ENCODE measurements around the gene IL19. TPM values are rescaled to one million over a fixed set of nuclear protein-coding genes. Genes with fewer than 3 reads are reported as not detected.
"Not testable (repeated sequence)": the region's sequence is repeated elsewhere in the genome, so short reads cannot be mapped to it uniquely, and the experiment has no call there.

The IL19 gene
- polyA plus RNA-seq, 1 donor = 1.0 TPM

GRCh38 chr1:206831650-206832049, 61.1 kb downstream of the IL19 start:
- DNase-seq = no peak

DNA sequence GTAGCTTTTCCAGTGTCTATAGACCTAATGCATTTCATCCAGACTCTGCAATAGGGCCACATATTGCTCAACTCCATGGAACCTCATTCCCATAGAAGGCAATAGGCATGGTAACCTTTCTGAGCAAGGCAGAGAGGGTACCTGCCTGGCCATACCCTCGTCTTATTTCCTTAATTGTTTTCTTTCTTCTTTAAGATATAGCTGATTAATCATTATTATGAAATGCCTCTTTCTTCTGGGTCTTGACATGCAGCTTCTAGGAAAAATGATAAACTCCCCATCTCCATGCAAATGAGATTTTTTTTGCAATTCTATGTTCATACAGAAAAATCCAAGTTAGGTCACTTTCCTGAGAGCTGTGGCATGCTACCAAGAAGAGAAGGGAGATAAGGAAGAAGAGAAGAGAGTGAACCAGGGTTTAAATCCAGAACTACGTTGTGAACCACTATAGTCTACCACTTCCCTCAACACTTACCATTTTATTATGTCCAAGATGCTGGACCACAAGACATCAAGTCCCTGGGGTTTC, 61.8 kb downstream of the IL19 start:
- no peak for DNase-seq

DNA sequence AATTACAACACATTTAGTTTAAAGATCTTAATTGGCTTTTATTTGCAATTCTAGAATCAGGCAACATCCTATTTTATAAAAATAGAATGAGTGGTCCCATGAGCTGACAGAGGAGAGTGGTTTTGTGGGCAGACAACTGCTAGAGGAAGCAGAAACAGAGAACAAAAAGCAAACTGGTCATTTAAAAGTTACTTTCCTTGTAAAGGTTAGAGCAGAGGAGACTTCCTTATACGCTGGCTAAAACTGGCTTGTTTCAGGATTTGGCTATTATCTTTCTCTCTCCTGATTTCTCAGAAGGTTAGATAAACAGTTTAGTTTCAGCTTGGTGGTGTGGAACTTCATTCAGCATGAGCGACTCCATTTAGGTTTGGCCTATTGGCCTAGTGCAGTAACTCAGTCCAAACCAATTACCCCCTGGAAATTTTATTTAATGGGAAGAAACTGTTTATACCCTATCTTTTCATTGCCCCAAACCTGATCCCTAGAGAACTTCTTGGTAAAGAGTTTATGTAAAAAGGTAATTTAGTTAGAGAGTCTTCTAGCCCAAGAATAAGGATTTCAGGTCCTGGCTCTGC, 62.6 kb downstream of the IL19 start:
- DNase-seq = peak; percentile 41

DNA sequence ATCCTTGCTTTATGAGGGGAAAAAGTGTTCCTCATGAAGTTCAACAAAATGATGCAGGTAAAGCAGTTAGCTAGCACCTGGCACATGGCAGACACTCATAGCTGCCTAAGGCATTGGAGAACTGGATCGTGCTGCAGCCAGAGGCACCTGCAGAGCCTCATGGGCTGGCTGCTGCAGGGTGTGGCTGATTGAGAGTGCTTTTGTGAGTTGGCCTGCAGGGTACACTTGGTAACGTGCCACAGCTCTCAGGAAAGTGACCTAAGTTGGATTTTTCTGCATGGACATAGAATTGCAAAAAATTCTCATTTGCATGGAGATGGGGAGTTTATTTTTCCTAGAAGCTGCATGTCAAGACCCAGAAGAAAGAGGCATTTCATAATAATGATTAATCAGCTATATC, 63.2 kb downstream of the IL19 start:
- DNase-seq = no peak

- no peak for DNase-seq
These were observed 63.6 kb downstream of the IL19 start for GRCh38 chr1:206834217-206834616.

GRCh38 chr1:206834711-206835110, 64.1 kb downstream of the IL19 start:
- DNase-seq = no peak

DNA sequence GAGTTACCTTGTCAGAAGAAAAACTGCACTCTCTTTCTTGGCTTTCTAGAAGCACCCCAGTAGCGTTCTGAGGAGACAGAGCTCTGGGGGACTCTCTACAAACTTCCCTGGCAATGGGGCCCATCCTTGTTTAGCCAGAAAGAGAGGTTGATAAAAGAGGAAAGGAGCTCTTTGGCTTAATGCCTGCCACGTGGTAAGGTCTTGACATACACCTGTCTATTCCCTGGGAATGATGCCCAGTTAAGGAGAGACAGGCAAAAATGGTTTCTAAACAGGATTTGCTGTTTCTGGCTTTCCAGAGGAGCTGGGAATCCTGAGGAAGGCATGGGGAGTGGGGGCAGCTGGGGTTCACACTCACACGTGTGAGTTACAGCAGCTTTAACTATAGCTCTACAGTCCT, 64.6 kb downstream of the IL19 start:
- no peak for DNase-seq

GRCh38 chr1:206836111-206836510, 65.5 kb downstream of the IL19 start:
- no peak for DNase-seq

GRCh38 chr1:206839006-206839560, 68.5 kb downstream of the IL19 start:
- DNase-seq = no peak

DNA sequence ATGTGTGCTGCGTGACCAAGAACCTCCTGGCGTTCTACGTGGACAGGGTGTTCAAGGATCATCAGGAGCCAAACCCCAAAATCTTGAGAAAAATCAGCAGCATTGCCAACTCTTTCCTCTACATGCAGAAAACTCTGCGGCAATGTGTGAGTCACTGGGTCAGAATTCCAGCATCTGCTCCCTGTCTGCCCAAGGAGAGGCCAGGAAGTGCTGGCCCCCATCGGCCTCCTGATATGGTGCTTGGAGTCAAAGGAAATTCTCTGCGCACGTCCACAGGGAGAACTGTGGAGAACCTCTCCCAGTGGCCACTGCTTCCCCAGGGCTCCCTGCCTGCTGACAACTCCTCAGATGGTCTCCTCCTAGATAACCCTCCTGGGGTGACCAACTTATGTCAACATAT, 69.3 kb downstream of the IL19 start:
- no peak for DNase-seq

GRCh38 chr1:206841609-206842323, 71.2 kb downstream of the IL19 start:
- no peak for DNase-seq

- no peak for DNase-seq
These were observed 72.3 kb downstream of the IL19 start for GRCh38 chr1:206842854-206843253.

DNA sequence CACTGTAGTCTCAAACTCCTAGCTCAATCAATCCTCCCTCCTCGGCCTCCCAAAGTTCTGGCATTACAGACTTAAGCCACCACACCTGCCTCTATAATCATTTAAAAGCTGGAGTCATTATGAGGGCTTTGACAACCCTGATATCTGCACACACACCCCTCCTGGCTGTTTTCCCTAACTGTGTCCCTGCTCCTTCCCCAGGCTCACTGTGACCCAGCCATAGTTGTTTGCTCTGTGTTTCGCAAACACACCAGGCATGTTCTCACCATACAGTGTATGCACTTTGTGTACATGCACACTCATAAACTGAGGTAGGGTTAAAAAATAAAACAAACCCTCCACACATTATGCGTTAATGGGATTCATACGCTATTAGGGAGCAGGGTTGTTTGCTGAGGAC, 73.1 kb downstream of the IL19 start:
- DNase-seq = no peak

DNA sequence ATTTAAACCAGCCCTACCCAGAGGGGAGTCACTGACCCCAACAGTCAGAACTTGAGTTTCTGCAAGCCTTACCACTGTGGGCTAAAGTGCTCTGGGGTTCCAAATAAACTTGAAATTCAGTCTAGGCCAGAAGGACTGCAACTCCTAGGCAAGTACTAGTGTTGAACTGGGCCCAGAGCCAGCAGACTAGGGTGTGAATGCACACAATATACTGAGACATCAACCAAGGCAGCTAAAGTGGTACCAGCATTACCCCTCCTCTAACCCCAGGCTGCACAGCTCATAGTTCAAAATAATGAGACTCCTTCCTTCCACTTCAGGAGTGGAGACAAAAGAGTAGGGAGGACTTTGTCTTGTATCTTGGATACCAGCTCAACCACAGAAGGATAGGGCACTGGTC, 75.9 kb downstream of the IL19 start:
- DNase-seq = no peak

DNA sequence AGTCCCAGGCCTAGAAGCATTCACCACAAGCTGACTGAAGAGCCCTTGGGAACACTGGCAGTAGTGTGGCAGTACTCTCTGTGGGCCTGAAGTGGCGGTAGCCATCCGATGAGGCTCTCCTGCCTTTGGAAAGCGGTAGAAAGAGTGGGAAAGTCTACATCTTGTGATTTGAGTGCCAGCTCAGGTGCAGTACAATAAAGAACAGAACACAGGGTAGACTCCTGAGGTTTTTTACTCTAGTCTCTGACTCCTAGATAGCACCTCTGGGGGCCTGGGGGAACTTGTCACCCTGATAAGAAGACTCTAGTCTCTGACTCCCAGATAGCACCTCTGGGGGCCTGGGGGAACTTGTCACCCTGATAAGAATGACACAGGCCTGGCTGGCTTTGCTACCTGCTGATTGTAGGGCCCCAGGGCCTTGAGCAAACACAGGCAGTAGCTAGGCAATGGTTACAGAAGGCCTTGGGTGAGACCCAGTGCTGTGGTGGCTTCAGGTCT, 76.8 kb downstream of the IL19 start:
- no peak for DNase-seq

- no peak for DNase-seq
These were observed 77.4 kb downstream of the IL19 start for GRCh38 chr1:206847946-206848345.

- DNase-seq = no peak
These were observed 79.8 kb downstream of the IL19 start for GRCh38 chr1:206850401-206850800.

GRCh38 chr1:206851341-206852010, 80.9 kb downstream of the IL19 start:
- DNase-seq = no peak

DNA sequence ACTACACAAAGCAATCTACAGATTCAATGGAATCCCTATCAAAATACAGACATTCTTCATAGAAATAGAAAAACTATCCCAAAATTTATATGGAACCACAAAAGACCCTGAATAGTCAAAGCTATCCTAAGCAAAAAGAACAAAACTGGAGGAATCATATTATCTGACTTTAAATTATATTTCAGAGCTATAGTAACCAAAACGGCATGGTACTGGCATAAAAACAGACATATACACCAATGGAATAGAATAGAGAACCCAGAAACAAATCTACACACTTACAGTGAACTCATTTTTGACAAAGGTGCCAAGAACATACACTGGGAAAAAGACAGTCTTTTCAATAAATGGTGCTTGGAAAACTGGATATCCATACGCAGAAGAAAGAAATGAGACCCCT, 82.1 kb downstream of the IL19 start:
- not testable (repeated sequence) for DNase-seq

GRCh38 chr1:206853696-206854095, 83.1 kb downstream of the IL19 start:
- DNase-seq = not testable (repeated sequence)

DNA sequence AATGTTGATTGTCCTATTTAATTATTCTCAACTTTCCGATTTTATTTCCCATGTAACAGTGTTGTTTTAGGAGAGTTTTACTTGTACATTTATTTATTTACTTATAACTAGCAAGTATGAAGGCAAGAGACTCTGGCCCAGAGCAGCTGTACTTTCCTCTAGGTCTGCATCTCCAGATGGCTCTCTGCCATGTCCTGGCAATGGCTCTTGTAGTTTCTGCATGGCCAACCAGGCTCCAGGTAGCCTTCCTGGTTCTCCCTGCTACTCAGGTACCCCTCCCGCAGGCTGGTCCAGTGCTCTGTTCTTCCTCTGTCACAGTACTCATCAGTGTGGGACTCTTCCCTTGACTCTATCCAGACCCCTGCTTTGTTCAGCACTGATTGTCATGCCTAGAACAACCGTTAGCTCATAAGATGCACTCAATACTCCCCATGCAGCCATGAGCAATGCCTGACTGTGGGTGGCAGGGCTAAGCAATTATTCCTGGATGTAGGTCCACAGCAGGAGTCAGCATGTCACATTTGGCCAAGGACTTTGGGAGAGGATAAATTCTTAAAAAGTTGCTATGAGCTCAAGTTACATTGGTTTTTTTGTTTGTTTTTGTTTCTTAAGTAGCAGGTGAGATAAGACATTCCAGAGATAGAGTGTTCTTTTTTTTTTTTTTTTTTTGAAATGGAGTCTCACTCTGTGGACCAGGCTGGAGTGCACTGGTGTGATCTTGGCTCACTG, 84.0 kb downstream of the IL19 start:
- no peak for DNase-seq

- DNase-seq = no peak
These were observed 85.3 kb downstream of the IL19 start for GRCh38 chr1:206855859-206856258.

All from left kidney (tissue), 2 donors.